IPS-NIHi7 (cell line): ENCODE results near the gene ATL2.
"Not testable (repeated sequence)": the region's sequence is repeated elsewhere in the genome, so short reads cannot be mapped to it uniquely, and the experiment has no call there.

Experiments used
- DNase-seq: peaks from one replicate; pipeline ENCODE4 v3.0.0; 2012; ENCODE audit warnings: mixed read lengths; ENCODE audit errors: extremely low spot score

ATL2 gene

GRCh38 chr2:38274286-38275276 is 102.5 kb downstream of the ATL2 start:
- peak; percentile 50 for DNase-seq

GRCh38 chr2:38271697-38272096 is 105.4 kb downstream of the ATL2 start:
- no peak for DNase-seq

DNA sequence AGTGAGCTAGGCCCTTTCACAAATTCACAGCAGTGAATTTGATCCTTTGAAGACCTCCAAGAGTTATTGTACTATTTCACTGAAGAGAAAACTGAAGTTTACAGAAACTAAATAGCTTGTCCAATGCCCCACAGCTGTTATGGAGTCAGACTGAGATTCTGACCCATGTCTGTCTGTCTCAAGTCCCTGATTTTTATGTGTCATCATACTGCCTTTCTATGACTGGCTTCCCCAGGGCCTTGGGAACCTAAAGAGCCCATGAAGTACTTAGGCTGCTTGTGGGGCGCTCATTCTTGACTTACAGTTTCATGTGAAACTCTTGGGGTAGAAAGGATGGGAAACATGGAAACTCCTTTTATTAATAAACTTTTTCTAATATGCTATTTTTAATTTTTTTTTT is 107.7 kb downstream of the ATL2 start:
- no peak for DNase-seq

- DNase-seq = no peak
These were observed 108.3 kb downstream of the ATL2 start for GRCh38 chr2:38268691-38269327.

- no peak for DNase-seq
These were observed 109.1 kb downstream of the ATL2 start for GRCh38 chr2:38268001-38268400.

DNA sequence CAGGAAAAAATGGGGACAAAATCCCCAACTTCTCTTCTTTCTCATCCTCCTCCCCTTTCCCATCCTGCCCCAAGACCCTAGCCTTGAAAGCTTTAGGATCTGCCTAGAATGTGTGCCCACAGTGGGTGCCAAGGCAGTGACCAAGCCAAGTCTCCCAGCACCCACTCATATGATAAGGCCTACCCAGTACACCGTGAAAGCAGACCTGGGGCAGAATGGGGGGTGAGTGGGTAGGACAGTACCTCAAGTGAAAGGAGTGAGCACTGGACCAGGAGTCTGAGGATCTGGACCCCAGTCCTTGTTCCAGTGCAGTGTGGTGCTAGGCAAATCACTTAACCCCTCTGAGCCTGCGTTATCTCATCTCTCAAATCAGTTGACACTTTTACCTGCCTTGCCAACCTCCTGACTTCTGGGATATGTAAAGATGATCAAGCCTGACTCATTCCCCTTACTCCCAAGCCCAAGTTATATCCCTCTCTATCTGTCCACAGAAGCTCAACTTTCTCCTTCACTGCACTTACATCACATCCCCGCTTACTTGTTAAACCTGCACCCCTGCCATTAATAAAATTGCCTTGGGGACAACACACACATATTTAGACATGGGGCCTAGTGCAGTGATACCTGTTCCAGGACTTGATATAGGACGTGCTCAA is 109.7 kb downstream of the ATL2 start:
- DNase-seq = no peak

GRCh38 chr2:38266382-38267061 is 110.6 kb downstream of the ATL2 start:
- DNase-seq = no peak

GRCh38 chr2:38265461-38265860 is 111.6 kb downstream of the ATL2 start:
- DNase-seq = no peak

- DNase-seq = no peak
These were observed 112.5 kb downstream of the ATL2 start for GRCh38 chr2:38264396-38265221.

DNA sequence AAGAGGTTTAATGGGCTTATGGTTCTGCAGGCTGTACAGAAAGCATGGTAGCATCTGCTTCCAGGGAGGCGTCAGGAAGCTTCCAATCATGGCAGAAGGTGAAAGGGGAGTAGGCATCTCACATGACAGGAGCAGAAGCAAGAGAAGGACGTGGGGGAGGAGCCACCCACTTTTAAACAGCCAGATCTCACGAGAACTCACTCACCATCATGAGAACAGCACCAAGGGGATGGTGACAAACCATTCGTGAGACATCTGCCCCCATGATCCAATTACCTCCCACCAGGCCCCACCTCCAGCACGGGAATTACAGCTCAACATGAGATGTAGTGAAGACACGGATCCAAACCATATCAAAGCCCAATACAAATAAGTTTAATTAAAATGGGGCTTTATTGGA is 113.8 kb downstream of the ATL2 start:
- DNase-seq = no peak

- DNase-seq = no peak
These were observed 114.8 kb downstream of the ATL2 start for GRCh38 chr2:38262069-38262871.

DNA sequence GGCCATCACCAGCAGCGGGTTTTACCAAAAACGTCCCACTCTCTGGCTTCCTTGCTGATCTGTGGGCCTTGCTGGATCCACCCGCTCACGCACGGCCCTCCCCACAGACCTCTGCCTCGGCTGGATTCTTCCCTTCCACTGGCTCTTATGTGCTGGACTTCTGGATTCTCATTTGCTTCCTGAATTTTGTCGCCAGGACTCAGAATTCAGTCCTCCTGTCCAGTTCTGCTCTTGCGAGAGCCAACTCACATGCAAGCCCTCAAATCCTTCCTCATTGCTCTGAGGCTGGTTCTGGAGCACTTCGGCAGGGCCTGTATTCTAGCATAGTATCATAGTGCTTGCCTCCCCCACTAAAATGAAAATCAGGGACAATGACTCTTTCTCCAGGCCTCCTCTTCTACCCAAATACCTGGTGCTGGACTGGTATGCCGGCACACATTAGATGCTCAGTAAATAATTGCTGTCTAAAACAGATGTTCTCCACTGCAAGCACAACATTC is 115.5 kb downstream of the ATL2 start:
- no peak for DNase-seq

GRCh38 chr2:38260972-38261371 is 116.1 kb downstream of the ATL2 start:
- DNase-seq = no peak

- no peak for DNase-seq
These were observed 116.6 kb downstream of the ATL2 start for GRCh38 chr2:38260469-38260868.

- DNase-seq = no peak
These were observed 117.8 kb downstream of the ATL2 start for GRCh38 chr2:38259311-38259710.

GRCh38 chr2:38257680-38258079 is 119.4 kb downstream of the ATL2 start:
- not testable (repeated sequence) for DNase-seq

DNA sequence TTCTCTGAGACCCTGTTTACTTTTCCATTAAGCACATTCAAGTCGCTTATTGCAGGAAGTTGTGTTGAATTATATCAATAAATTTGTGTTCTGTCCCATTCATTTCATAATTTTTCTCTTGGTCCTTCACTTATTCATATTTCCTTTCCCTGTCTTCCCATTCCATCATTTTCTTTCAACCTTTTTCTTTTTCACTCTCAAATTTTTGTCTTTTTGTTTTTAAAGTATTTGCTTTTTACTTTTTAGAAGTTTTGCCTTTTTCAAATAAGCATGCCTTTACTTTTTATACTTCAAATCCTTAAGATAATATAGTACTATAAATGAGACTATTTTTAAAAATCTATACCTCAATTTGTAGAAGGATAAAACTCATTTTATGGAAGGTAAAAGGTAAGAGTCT is 120.5 kb downstream of the ATL2 start:
- DNase-seq = no peak

- DNase-seq = no peak
These were observed 121.9 kb downstream of the ATL2 start for GRCh38 chr2:38255211-38255610.

DNA sequence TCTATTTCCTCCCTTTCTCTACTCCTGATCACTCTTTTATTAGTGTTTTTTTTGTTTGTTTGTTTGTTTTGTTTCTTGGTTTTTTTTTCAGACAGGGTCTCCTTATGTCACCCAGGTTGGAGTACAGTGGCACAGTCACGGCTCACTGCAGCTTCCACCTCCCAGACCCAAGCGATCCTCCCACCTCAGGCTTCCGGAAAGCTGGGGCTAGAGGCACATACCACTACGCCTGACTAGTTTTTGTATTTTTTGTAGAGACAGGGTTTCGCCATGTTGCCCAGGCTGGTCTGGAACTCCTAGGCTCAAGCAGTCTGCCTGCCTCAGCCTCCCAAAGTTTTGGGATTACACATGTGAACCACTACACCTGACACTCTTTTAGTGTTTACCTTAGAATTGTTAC is 122.3 kb downstream of the ATL2 start:
- no peak for DNase-seq

- DNase-seq = no peak
These were observed 125.1 kb downstream of the ATL2 start for GRCh38 chr2:38251940-38252339.
